Naive thymus-derived CD4-positive, alpha-beta T cell (primary cell): ENCODE data around the gene PTPRK. TPM values are rescaled to one million over a fixed set of nuclear protein-coding genes. Genes with fewer than 3 reads are reported as not detected.

ENCODE experiments used
- ATAC-seq: fragments of 150-1000 bp; cut with Tn5 transposase; 2 replicates; pipeline ENCODE4 v1.10.0; 2021; ENCODE audit warnings: mild to moderate bottlenecking, moderate library complexity
- CTCF ChIA-PET: fragments of 350-600 bp; sonication (Branson Sonifier 250); formaldehyde crosslinking; loops from one replicate; lab custom pipeline; 2021; ENCODE audit warnings: antibody characterized with exemption; lab: Charles Lee
- POLR2A ChIA-PET: fragments of 350-600 bp; sonication (Branson Sonifier 250); formaldehyde crosslinking; loops from one replicate; lab custom pipeline; 2021; ENCODE audit warnings: antibody characterized with exemption, inconsistent platforms; lab: Charles Lee
- DNase-seq, 9 donors: peaks; one replicate each; pipeline versions ENCODE4 v3.0.0 to v3.0.0-alpha.2; 2020 to 2022; ENCODE audit warnings: mixed read lengths in 1 of 9
- H3K27ac ChIP-seq: one replicate; pipeline ENCODE4 v1.7.0; 2013; ENCODE audit warnings: mild to moderate bottlenecking, low read depth, low read length, moderate library complexity
- H3K27me3 ChIP-seq, 2 donors: one replicate each; pipeline ENCODE4 v1.7.0; 2013; ENCODE audit warnings: low read length in 2 of 2, mild to moderate bottlenecking in 2 of 2, moderate library complexity in 2 of 2; ENCODE audit not compliant: control insufficient read depth in 2 of 2, insufficient read depth in 2 of 2
- H3K36me3 ChIP-seq, 3 experiments: 1 replicate in 2 of 3; 2 replicates in 1 of 3; pipeline ENCODE4 v1.7.0; 2013; ENCODE audit warnings: low read length in 3 of 3, mild to moderate bottlenecking in 3 of 3, moderate library complexity in 1 of 3; ENCODE audit not compliant: insufficient read depth in 3 of 3, control insufficient read depth in 2 of 3
- H3K4me1 ChIP-seq, 2 donors: one replicate each; pipeline ENCODE4 v1.7.0; 2013; ENCODE audit warnings: low read length in 2 of 2, mild to moderate bottlenecking in 2 of 2, moderate library complexity in 1 of 2; ENCODE audit not compliant: control insufficient read depth in 2 of 2, insufficient read depth in 2 of 2
- H3K4me3 ChIP-seq: 2 replicates; pipeline ENCODE4 v1.7.0; 2013; ENCODE audit warnings: mild to moderate bottlenecking, low read length
- H3K9me3 ChIP-seq, 3 experiments: 1 replicate in 2 of 3; 2 replicates in 1 of 3; pipeline ENCODE4 v1.7.0; 2013; ENCODE audit warnings: low read length in 3 of 3; ENCODE audit not compliant: control insufficient read depth in 2 of 3
- H3K27ac Mint-ChIP-seq, 9 donors: one replicate each; pipeline ENCODE4 v1.8.0; 2020 to 2022; ENCODE audit warnings: mixed read lengths in 9 of 9, mild to moderate bottlenecking in 8 of 9, moderate library complexity in 5 of 9, inconsistent platforms in 2 of 9
- H3K27me3 Mint-ChIP-seq, 5 donors: one replicate each; pipeline ENCODE4 v1.8.0; 2021 to 2022; ENCODE audit warnings: mixed read lengths in 5 of 5, mild to moderate bottlenecking in 1 of 5
- H3K36me3 Mint-ChIP-seq, 5 donors: one replicate each; pipeline ENCODE4 v1.8.0; 2020 to 2022; ENCODE audit warnings: mixed read lengths in 5 of 5, mild to moderate bottlenecking in 3 of 5, inconsistent platforms in 1 of 5
- H3K4me1 Mint-ChIP-seq, 7 donors: one replicate each; pipeline ENCODE4 v1.8.0; 2020 to 2022; ENCODE audit warnings: mixed read lengths in 7 of 7, mild to moderate bottlenecking in 3 of 7, inconsistent platforms in 1 of 7
- H3K4me3 Mint-ChIP-seq, 10 donors: one replicate each; pipeline ENCODE4 v1.8.0; 2020 to 2022; ENCODE audit warnings: mild to moderate bottlenecking in 10 of 10, mixed read lengths in 10 of 10, moderate library complexity in 6 of 10, inconsistent platforms in 2 of 10
- H3K9me3 Mint-ChIP-seq, 11 donors: one replicate each; pipeline ENCODE4 v1.8.0; 2020 to 2022; ENCODE audit warnings: mixed read lengths in 11 of 11, mild to moderate bottlenecking in 4 of 11, inconsistent platforms in 1 of 11, moderate library complexity in 1 of 11
- intact Hi-C, 2 donors: fragments of 100-400 bp; cut with micrococcal nuclease; formaldehyde crosslinking; loops; one replicate each; pipeline ENCODE4 v1.15.1; 2023
- polyA plus RNA-seq, 2 donors: library from polyadenylated mRNA; unstranded; fragments of 300-500 nt; fragmentation: Illumina TruSeq; gene quantifications; one replicate each; pipeline ENCODE4 v1.2.3, GENCODE V29; 2021
- total RNA-seq, 6 experiments: library from RNA in 5 of 6; stranded (reverse) in 5 of 6; gene quantifications; 1 replicate in 5 of 6; 2 replicates in 1 of 6; pipeline ENCODE4 v1.2.3 and lab custom pipeline; 2021 to 2026

The PTPRK gene
- total and polyA plus RNA-seq, 7 experiments from 2014 or later, result 1.3 to 6.5 (median 2.3) TPM

- Histone ChIP-seq H3K4me3 (no peak overlapping the region), H3K27ac (no peak overlapping the region), H3K27me3 (no peaks in the 10 kb centered on the region), H3K36me3 (no peaks in the 10 kb centered on the region), H3K9me3 (no peaks in the 10 kb centered on the region), H3K4me1 (no peaks in the 10 kb centered on the region)
- Mint-ChIP-seq H3K4me1 (no peaks in the 10 kb centered on the region), H3K4me3 (no peak overlapping the region), H3K9me3 (no peaks in the 10 kb centered on the region), H3K36me3 (no peaks in the 10 kb centered on the region), H3K27ac (no peak overlapping the region), H3K27me3 (peaks cover 5 to 21% (median 8%) of the 10 kb centered on the region in 5 donors)
- ATAC-seq (no peak), DNase-seq (no peak)
- ChIA-PET POLR2A (no interaction called here), CTCF (no interaction called here)
- intact Hi-C loops, result no loop called here
Measured at GRCh38 chr6:128554302-128554701, 33.9 kb upstream of the PTPRK start.

GRCh38 chr6:128541261-128541660 lies 20.9 kb upstream of the PTPRK start:
- H3K4me1 ChIP-seq, result no peaks in the 10 kb centered on the region
- Mint-ChIP-seq H3K4me3 (no peak overlapping the region), H3K4me1 (peaks cover 0 to 4% (median 0%) of the 10 kb centered on the region in 7 donors), H3K9me3 (peaks cover 0 to 18% (median 4%) of the 10 kb centered on the region in 11 donors), H3K27me3 (peaks cover 11 to 22% (median 18%) of the 10 kb centered on the region in 5 donors), H3K36me3 (peaks cover 0 to 2% (median 0%) of the 10 kb centered on the region in 5 donors), H3K27ac (no peak overlapping the region)
- POLR2A ChIA-PET, result no interaction called here
- DNase-seq, result no peak
- no peak overlapping the region for H3K27ac ChIP-seq
- H3K36me3 ChIP-seq, result no peaks in the 10 kb centered on the region
- ATAC-seq, result no peak
- H3K27me3 ChIP-seq, result no peaks in the 10 kb centered on the region
- intact Hi-C loops, result no loop called here
- CTCF ChIA-PET, result no interaction called here
- H3K4me3 ChIP-seq, result no peak overlapping the region
- H3K9me3 ChIP-seq, result no peaks in the 10 kb centered on the region

DNA sequence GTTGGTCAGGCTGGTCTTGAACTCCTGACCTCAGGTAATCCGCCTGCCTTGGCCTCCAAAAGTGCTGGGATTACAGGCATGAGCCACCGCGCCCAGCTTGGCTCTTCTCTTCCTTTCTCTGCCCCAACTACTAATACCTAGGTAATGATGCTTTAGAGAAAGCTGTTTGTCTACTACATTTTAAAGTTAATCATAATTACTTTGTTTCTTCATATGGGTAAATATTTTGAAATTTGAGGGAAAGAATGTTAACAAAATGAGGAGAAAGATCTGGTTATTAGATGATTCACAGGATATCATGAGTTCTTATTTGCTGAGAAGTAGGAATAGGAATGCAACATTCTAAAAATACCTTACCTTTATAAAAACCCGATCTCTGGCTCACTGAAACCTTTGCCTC lies 18.4 kb upstream of the PTPRK start:
- no peak for ATAC-seq
- intact Hi-C loops, result no loop called here
- Histone ChIP-seq H3K27me3 (no peaks in the 10 kb centered on the region), H3K36me3 (no peaks in the 10 kb centered on the region), H3K4me3 (no peak overlapping the region), H3K27ac (no peak overlapping the region), H3K9me3 (no peaks in the 10 kb centered on the region), H3K4me1 (no peaks in the 10 kb centered on the region)
- ChIA-PET CTCF (no interaction called here), POLR2A (no interaction called here)
- peaks cover 0 to 4% (median 0%) of the 10 kb centered on the region in 7 donors for H3K4me1 Mint-ChIP-seq
- H3K4me3 Mint-ChIP-seq, result no peak overlapping the region
- peaks cover 11 to 31% (median 26%) of the 10 kb centered on the region in 5 donors for H3K27me3 Mint-ChIP-seq
- no peaks in the 10 kb centered on the region for H3K36me3 Mint-ChIP-seq
- no peak for DNase-seq
- peaks cover 0 to 3% (median 0%) of the 10 kb centered on the region in 11 donors for H3K9me3 Mint-ChIP-seq
- H3K27ac Mint-ChIP-seq, result no peak overlapping the region

DNA sequence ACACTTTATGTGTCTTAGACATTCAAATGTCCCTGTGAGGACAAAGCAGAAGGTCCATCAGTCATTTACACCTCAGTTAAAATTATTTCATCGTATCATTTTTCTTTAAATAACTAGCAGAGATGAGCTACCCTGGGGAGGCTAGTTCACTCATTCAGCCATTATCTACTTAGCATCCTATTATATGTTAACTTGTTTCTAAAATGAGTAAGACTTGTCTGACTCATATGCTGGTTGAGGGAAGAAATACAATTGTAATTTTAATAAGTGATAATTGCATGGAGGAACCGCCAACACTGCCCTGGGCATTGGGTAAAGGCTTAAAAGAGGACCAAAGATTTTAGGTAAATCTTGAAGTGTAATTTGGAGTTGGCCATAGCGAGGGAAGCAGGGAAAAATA lies 12.4 kb upstream of the PTPRK start:
- H3K27ac ChIP-seq, result no peak overlapping the region
- CTCF ChIA-PET, result no interaction called here
- Mint-ChIP-seq H3K27me3 (peaks cover 7 to 29% (median 12%) of the 10 kb centered on the region in 5 donors), H3K36me3 (no peaks in the 10 kb centered on the region), H3K4me3 (no peak overlapping the region), H3K9me3 (no peaks in the 10 kb centered on the region), H3K4me1 (peaks cover 0 to 3% (median 0%) of the 10 kb centered on the region in 7 donors), H3K27ac (no peak overlapping the region)
- DNase-seq (no peak), ATAC-seq (no peak)
- intact Hi-C loops, result no loop called here
- no peaks in the 10 kb centered on the region for H3K9me3 ChIP-seq
- no peak overlapping the region for H3K4me3 ChIP-seq
- POLR2A ChIA-PET, result no interaction called here
- H3K27me3 ChIP-seq, result no peaks in the 10 kb centered on the region
- no peaks in the 10 kb centered on the region for H3K36me3 ChIP-seq
- no peaks in the 10 kb centered on the region for H3K4me1 ChIP-seq

DNA sequence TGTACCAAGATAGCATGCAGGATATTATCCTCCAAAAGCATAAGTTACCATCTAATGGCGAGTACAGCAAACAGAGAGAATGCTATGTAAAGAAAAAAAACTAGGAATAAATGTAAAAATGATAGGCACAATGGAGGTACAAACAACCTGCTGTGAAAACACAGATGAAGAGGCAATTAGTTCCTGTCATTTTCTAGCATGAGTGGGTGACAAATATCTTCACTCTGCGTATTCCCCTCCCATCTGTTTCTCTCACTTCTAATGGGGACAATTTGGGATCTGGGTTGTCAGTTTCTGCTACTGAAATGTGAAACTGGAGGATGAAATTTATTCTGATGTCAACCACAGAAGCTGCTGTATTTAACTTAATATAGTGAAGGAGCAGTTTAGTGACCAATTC lies 11.7 kb upstream of the PTPRK start:
- H3K9me3 Mint-ChIP-seq, result no peaks in the 10 kb centered on the region
- Histone ChIP-seq H3K9me3 (no peaks in the 10 kb centered on the region), H3K27ac (no peak overlapping the region), H3K4me1 (no peaks in the 10 kb centered on the region), H3K4me3 (no peak overlapping the region), H3K36me3 (no peaks in the 10 kb centered on the region), H3K27me3 (no peaks in the 10 kb centered on the region)
- intact Hi-C loops, result no loop called here
- no peak overlapping the region for H3K4me3 Mint-ChIP-seq
- no peaks in the 10 kb centered on the region for H3K36me3 Mint-ChIP-seq
- POLR2A ChIA-PET, result no interaction called here
- peaks cover 0 to 3% (median 0%) of the 10 kb centered on the region in 7 donors for H3K4me1 Mint-ChIP-seq
- H3K27me3 Mint-ChIP-seq, result peaks cover 7 to 27% (median 12%) of the 10 kb centered on the region in 5 donors
- CTCF ChIA-PET, result no interaction called here
- H3K27ac Mint-ChIP-seq, result no peak overlapping the region
- DNase-seq, result no peak
- ATAC-seq, result no peak

- H3K4me1 ChIP-seq, result no peaks in the 10 kb centered on the region
- no peaks in the 10 kb centered on the region for H3K9me3 ChIP-seq
- Mint-ChIP-seq H3K4me1 (peaks cover 0 to 3% (median 0%) of the 10 kb centered on the region in 7 donors), H3K36me3 (no peaks in the 10 kb centered on the region), H3K9me3 (no peaks in the 10 kb centered on the region), H3K27me3 (peaks cover 7 to 27% (median 12%) of the 10 kb centered on the region in 5 donors), H3K4me3 (no peak overlapping the region), H3K27ac (no peak overlapping the region)
- no peaks in the 10 kb centered on the region for H3K27me3 ChIP-seq
- H3K27ac ChIP-seq, result no peak overlapping the region
- no peak overlapping the region for H3K4me3 ChIP-seq
- DNase-seq (no peak), ATAC-seq (no peak)
- ChIA-PET CTCF (no interaction called here), POLR2A (no interaction called here)
- intact Hi-C loops, result no loop called here
- no peaks in the 10 kb centered on the region for H3K36me3 ChIP-seq
Measured at GRCh38 chr6:128531696-128532095, 11.3 kb upstream of the PTPRK start.

- no peaks in the 10 kb centered on the region for H3K36me3 ChIP-seq
- H3K4me1 ChIP-seq, result no peaks in the 10 kb centered on the region
- no peak overlapping the region for H3K27ac Mint-ChIP-seq
- no peak overlapping the region for H3K4me3 Mint-ChIP-seq
- intact Hi-C loops, result no loop called here
- ChIA-PET POLR2A (interaction anchor here (0.7 kb wide), 1 partner anchor 673 kb away, joined by 3 read pairs; no protein-coding TSS in a partner anchor), CTCF (no interaction called here)
- H3K36me3 Mint-ChIP-seq, result no peaks in the 10 kb centered on the region
- no peak for DNase-seq
- peaks cover 0 to 3% (median 0%) of the 10 kb centered on the region in 7 donors for H3K4me1 Mint-ChIP-seq
- peaks cover 7 to 34% (median 25%) of the 10 kb centered on the region in 5 donors for H3K27me3 Mint-ChIP-seq
- no peaks in the 10 kb centered on the region for H3K27me3 ChIP-seq
- H3K9me3 Mint-ChIP-seq, result no peaks in the 10 kb centered on the region
- ATAC-seq, result no peak
- H3K27ac ChIP-seq, result no peak overlapping the region
- no peaks in the 10 kb centered on the region for H3K9me3 ChIP-seq
- no peak overlapping the region for H3K4me3 ChIP-seq
Measured at GRCh38 chr6:128528241-128528640, 7.8 kb upstream of the PTPRK start.
